Mucosa of descending colon (tissue), 3 donors: ENCODE results near the gene GNAS. TPM values are rescaled to one million over a fixed set of nuclear protein-coding genes. Genes with fewer than 3 reads are reported as not detected.
"Not testable (repeated sequence)": the region's sequence is repeated elsewhere in the genome, so short reads cannot be mapped to it uniquely, and the experiment has no call there.

ENCODE experiments used
- ATAC-seq: fragments of 200-7000 bp; cut with Tn5 transposase; one replicate; pipeline ENCODE4 v1.9.1; 2020; ENCODE audit warnings: mild to moderate bottlenecking, moderate library complexity
- DNase-seq, 3 donors: peaks; one replicate each; pipeline ENCODE4 v3.0.0-alpha.2; 2020
- H3K36me3 ChIP-seq: fragments of 200-600 bp; one replicate; pipeline ENCODE4 v1.8.0; 2021; ENCODE audit warnings: low read depth, mild to moderate bottlenecking
- H3K4me1 ChIP-seq: fragments of 200-600 bp; one replicate; pipeline ENCODE4 v1.8.0; 2021; ENCODE audit warnings: low read depth, mild to moderate bottlenecking
- H3K4me3 ChIP-seq: fragments of 200-600 bp; one replicate; pipeline ENCODE4 v1.8.0; 2021; ENCODE audit warnings: mild to moderate bottlenecking
- H3K9me3 ChIP-seq: fragments of 200-600 bp; one replicate; pipeline ENCODE4 v1.8.0; 2021; ENCODE audit warnings: mild to moderate bottlenecking
- CTCF ChIP-seq: fragments of 200-600 bp; IDR thresholded peaks from one replicate; pipeline ENCODE4 v1.8.0; 2022; ENCODE audit warnings: antibody characterized with exemption, mild to moderate bottlenecking
- intact Hi-C, 2 donors: fragments of 100-400 bp; cut with DNase I in 1 of 2; cut with micrococcal nuclease in 1 of 2; formaldehyde crosslinking; loops; one replicate each; pipeline versions ENCODE4 v1.11.0 to v1.11.1; 2022; cut with DNase I, micrococcal nuclease
- total RNA-seq, 3 donors: library from RNA; stranded (reverse); fragmentation: NEBNext Ultra II Directional in 2 of 3; extraction: Animal tissue kit (Norgen Biotek cat#: 25700) in 2 of 3; gene quantifications; one replicate each; pipeline versions ENCODE4 v1.2.1 to v1.2.4, GENCODE V29; 2021 to 2023
- donor health status: DM: no; HTN: no; CAD: no; lungs with moderate emphysema.
- donor health status: DM: no; HTN: no; CAD: no.
- donor health status: DM: no; HTN: yes; CAD: no.

GNAS gene
- total RNA-seq, 3 donors from 2014 or later: 583 to 659 (median 632) TPM

GRCh38 chr20:58817748-58818147, 34.8 kb upstream of the GNAS start:
- DNase-seq (no peak), ATAC-seq (no peak)
- intact Hi-C loops: no loop called here
- H3K4me3 ChIP-seq: no peak overlapping the region
- H3K36me3 ChIP-seq: no peaks in the 10 kb centered on the region
- TF ChIP-seq CTCF: no peak
- H3K9me3 ChIP-seq: no peaks in the 10 kb centered on the region
- no peaks in the 10 kb centered on the region for H3K4me1 ChIP-seq

- Histone ChIP-seq H3K4me3 (no peak overlapping the region), H3K4me1 (no peaks in the 10 kb centered on the region), H3K9me3 (no peaks in the 10 kb centered on the region), H3K36me3 (no peaks in the 10 kb centered on the region)
- ATAC-seq: no peak
- no peak for DNase-seq
- no peak for TF ChIP-seq CTCF
- intact Hi-C loops: no loop called here
These were observed 33.8 kb upstream of the GNAS start for GRCh38 chr20:58818586-58819285.

GRCh38 chr20:58819921-58820320, 32.6 kb upstream of the GNAS start:
- ATAC-seq: no peak
- TF ChIP-seq CTCF: no peak
- intact Hi-C loops: no loop called here
- no peaks in the 10 kb centered on the region for H3K36me3 ChIP-seq
- H3K4me3 ChIP-seq: no peak overlapping the region
- H3K9me3 ChIP-seq: no peaks in the 10 kb centered on the region
- no peak for DNase-seq
- no peaks in the 10 kb centered on the region for H3K4me1 ChIP-seq

- DNase-seq, H3K4me3 ChIP-seq, intact Hi-C loops, ATAC-seq, H3K36me3 ChIP-seq, H3K4me1 ChIP-seq, H3K9me3 ChIP-seq: not testable (repeated sequence)
These were observed 32.0 kb upstream of the GNAS start for GRCh38 chr20:58820515-58820914.

- no peaks in the 10 kb centered on the region for H3K4me1 ChIP-seq
- no peaks in the 10 kb centered on the region for H3K36me3 ChIP-seq
- H3K4me3 ChIP-seq: no peak overlapping the region
- H3K9me3 ChIP-seq: no peaks in the 10 kb centered on the region
- intact Hi-C loops: no loop called here
- ATAC-seq (no peak), DNase-seq (no peak)
- no peak for TF ChIP-seq CTCF
These were observed 30.4 kb upstream of the GNAS start for GRCh38 chr20:58822149-58822548.

- Histone ChIP-seq H3K4me1 (no peaks in the 10 kb centered on the region), H3K4me3 (no peak overlapping the region), H3K9me3 (no peaks in the 10 kb centered on the region), H3K36me3 (no peaks in the 10 kb centered on the region)
- ATAC-seq (no peak), DNase-seq (no peak)
- intact Hi-C loops: no loop called here
- no peak for TF ChIP-seq CTCF
These were observed 29.5 kb upstream of the GNAS start for GRCh38 chr20:58822748-58823730.
